NCI-H2107 treated with DMSO at 0.1 percent for 48 hours (cell line): Measurements from ENCODE around the gene ZBTB2.
"Not testable (repeated sequence)": the region's sequence is repeated elsewhere in the genome, so short reads cannot be mapped to it uniquely, and the experiment has no call there.

Experiments
- DNase-seq: peaks from one replicate; lab custom pipeline; 2025; ENCODE audit not compliant: unreplicated experiment; lab: John Stamatoyannopoulos, UW

ZBTB2 gene

DNA sequence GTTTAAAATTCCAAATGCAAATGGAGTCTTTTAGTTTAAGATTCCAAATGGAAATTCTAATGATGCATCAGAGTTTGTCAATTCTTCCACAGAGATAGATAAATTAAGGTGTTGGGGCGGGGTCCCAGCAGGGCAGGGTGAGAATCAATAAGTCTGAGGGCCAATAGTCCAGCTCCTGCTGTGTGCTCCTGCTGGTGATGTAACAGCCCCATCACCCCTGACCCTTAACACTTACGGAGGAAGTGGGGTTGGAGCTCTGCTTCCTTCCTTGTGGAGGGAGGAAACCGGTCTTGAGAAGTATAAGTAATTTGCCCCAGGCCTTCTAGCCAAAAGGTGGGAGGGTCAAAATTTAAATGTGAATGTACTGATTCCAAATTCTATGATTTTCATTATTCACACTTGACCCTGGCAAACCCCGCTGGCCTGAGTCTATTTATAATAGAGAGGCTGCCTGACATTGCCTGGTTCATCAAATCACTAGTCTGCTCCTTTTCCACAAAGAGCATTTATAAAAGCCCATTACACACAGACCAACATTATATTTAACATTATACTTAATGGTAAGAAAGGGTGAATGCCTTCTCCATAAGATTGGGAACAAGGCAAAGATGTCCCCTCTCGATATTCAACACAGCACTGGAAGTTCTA is 17.2 kb downstream of the ZBTB2 start:
- no peak for DNase-seq

GRCh38 chr6:151372164-151372563 is 19.2 kb downstream of the ZBTB2 start:
- no peak for DNase-seq

GRCh38 chr6:151370509-151371078 is 20.8 kb downstream of the ZBTB2 start:
- DNase-seq: no peak

GRCh38 chr6:151365233-151365632 is 26.1 kb downstream of the ZBTB2 start:
- no peak for DNase-seq

DNA sequence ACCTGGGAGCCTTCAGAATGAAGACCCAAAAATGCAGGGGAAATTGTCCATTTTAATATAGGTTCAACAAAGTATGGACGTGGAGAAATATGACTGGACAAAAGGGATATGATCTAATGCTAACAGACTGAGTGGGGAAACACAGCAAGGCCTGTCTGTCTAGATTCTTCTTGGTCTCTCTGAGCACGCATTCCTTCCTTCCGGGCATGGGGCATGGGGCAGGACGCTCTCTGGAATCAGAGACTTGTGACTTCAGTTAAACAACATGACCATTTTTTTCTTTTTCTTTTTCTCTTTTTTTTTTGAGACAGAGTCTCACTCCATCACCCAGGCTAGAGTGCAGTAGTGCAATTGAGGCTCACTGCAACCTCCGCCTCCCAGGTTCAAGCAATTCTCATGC is 31.9 kb downstream of the ZBTB2 start:
- DNase-seq: no peak

DNA sequence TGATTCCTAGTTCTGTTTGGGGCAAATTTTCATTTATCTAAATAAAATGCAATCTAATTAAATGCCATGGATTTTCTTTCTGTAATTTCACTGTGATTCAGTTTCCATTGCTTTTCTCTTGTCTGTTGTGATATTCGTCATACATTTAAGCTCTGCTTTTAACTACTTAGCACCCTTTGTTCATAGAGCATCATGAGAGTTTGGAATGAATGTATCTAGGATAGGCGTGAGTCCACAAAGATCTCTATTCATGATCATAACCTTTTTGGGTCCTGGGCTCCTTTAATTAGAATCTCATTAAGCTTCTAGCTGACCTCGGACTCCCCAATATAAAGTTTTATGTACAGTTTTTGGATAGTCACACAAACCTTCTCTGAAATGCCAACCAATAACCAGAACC is 32.9 kb downstream of the ZBTB2 start:
- DNase-seq: no peak

- DNase-seq: no peak
These were observed 33.5 kb downstream of the ZBTB2 start for GRCh38 chr6:151357758-151358436.

- not testable (repeated sequence) for DNase-seq
These were observed 34.4 kb downstream of the ZBTB2 start for GRCh38 chr6:151356983-151357382.

DNA sequence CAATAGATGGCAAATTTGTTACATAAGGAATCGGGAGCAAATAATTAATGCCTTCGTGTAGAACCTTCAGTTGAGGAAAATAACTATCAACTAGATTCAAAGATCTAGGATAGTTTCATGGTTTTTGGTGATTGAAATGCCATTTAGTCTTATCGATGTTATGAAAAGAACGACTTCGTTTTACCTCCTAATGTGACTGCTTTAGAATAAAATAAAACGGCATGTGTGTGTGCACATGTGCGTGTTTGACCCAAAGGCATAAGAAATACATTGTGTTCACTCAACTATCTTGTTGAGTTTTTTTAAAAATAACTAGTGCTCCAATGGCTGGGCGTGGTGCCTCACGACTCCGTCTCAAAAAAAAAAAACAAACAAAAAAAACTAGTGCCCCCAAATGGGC is 37.6 kb downstream of the ZBTB2 start:
- no peak for DNase-seq

DNA sequence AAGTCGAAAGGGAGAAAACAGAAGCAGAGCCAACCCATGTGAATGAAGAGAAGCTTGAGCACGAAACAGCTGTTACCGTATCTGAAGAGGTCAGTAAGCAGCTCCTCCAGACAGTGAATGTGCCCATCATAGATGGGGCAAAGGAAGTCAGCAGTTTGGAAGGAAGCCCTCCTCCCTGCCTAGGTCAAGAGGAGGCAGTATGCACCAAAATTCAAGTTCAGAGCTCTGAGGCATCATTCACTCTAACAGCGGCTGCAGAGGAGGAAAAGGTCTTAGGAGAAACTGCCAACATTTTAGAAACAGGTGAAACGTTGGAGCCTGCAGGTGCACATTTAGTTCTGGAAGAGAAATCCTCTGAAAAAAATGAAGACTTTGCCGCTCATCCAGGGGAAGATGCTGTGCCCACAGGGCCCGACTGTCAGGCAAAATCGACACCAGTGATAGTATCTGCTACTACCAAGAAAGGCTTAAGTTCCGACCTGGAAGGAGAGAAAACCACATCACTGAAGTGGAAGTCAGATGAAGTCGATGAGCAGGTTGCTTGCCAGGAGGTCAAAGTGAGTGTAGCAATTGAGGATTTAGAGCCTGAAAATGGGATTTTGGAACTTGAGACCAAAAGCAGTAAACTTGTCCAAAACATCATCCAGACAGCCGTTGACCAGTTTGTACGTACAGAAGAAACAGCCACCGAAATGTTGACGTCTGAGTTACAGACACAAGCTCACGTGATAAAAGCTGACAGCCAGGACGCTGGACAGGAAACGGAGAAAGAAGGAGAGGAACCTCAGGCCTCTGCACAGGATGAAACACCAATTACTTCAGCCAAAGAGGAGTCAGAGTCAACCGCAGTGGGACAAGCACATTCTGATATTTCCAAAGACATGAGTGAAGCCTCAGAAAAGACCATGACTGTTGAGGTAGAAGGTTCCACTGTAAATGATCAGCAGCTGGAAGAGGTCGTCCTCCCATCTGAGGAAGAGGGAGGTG is 38.7 kb downstream of the ZBTB2 start:
- no peak for DNase-seq

- no peak for DNase-seq
These were observed 39.6 kb downstream of the ZBTB2 start for GRCh38 chr6:151351731-151352130.

GRCh38 chr6:151351146-151351700 is 40.1 kb downstream of the ZBTB2 start:
- no peak for DNase-seq

- no peak for DNase-seq
These were observed 40.8 kb downstream of the ZBTB2 start for GRCh38 chr6:151350442-151351145.

DNA sequence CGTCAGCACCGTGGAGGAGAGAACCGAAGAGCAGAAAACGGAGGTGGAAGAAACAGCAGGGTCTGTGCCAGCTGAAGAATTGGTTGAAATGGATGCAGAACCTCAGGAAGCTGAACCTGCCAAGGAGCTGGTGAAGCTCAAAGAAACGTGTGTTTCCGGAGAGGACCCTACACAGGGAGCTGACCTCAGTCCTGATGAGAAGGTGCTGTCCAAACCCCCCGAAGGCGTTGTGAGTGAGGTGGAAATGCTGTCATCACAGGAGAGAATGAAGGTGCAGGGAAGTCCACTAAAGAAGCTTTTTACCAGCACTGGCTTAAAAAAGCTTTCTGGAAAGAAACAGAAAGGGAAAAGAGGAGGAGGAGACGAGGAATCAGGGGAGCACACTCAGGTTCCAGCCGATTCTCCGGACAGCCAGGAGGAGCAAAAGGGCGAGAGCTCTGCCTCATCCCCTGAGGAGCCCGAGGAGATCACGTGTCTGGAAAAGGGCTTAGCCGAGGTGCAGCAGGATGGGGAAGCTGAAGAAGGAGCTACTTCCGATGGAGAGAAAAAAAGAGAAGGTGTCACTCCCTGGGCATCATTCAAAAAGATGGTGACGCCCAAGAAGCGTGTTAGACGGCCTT is 41.6 kb downstream of the ZBTB2 start:
- peak; percentile 95 for DNase-seq

DNA sequence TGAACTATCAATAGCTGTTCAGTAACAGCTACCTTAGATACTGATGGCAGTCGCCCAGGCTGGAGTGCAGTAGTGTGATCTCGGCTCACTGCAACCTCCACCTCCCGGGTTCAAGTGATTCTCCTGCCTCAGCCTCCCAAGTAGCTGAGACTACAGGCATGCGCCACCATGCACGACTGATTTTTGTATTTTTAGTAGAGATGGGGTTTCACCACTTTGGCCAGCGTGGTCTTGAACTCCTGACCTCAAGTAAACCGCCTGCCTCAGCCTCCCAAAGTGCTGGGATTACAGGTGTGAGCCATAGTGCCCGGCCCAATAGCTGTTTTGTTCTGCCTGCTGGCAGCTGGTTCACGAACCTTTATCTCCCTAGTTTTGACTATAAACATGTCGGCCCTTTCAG is 48.6 kb downstream of the ZBTB2 start:
- not testable (repeated sequence) for DNase-seq

DNA sequence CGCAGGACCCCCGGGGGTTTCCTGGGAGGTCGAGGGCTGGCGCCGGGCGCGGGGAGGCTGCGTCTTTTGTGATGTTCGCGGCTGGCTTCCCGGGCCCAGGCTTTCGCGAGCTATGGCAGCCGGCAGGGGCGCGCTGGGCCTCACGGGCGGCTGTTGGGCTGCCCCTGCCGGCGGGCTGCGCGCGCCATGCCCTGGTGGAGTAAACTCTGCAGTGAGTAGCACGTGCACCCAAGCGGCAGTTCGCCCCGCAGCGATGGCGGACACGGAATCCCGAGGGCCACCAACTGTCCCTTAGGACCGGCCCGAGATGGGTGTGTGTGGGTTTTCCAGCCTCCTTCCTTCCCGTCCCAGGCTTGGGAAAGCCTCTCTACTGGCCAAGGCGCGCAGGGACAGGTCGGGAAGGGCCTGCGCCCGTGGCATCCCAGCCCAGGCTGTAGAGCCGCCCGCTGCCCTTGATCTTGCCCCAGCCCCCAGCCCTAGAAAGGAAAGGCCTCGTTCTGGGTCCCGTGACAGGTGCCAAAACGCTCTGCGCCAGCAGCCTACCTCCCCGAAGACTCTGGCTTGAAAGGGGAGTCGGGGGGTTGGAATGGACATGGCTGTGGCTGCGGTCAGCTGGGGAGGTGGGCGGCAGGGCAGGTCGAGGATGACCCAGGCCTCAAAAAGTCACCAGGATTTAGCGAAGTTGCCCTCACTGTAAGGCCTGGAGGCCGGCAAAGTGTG is 49.7 kb downstream of the ZBTB2 start:
- DNase-seq: no peak

- DNase-seq: no peak
These were observed 51.0 kb downstream of the ZBTB2 start for GRCh38 chr6:151340219-151340978.

DNA sequence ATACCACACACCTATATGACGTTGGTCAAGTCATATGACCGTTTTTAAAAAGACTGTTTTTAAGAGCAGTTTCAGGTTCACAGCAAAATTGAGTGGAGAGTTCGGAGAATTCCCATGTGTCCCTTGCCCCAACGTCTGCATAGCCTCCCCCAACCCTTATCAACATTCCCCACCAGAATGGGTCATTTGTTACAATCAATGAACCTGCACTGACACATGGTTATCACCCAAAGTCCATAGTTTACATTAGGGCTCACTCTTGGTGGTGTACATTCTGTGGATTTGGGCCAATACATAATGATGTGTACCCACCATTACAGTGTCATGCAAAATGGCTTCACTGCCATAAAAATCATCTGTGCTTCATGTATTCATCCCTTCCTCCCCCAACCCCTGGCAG is 52.0 kb downstream of the ZBTB2 start:
- DNase-seq: no peak
